K562 (cell line): ENCODE measurements around the gene MAML3. TPM values are rescaled to one million over a fixed set of nuclear protein-coding genes. Genes with fewer than 3 reads are reported as not detected.

Experiments
- ATAC-seq: fragments of 200-7000 bp; cut with Tn5 transposase; 3 replicates; pipeline ENCODE4 v1.9.1; 2020; ENCODE audit warnings: moderate library complexity
- BruUV-seq: library from RNA; stranded (reverse); fragments of 400-500 nt; replicated peaks from 2 replicates; lab custom pipeline; 2021; lab: Mats Ljungman, UMichigan
- CTCF ChIA-PET: fragments of 300-600 bp; formaldehyde crosslinking; extraction: SDS; loops from one replicate; lab custom pipeline; 2021; ENCODE audit warnings: low intra/inter-chr PET ratio; lab: Yijun Ruan, JAX
- POLR2A ChIA-PET: fragments of 300-600, 350-650 bp; sonication (Branson Sonifier 250); formaldehyde crosslinking; extraction: SDS; loops from one replicate; lab custom pipeline; 2021; ENCODE audit warnings: antibody characterized with exemption, inconsistent platforms; lab: Yijun Ruan, JAX
- DNase-seq, 4 experiments: peaks; one replicate each; pipeline versions ENCODE4 v3.0.0 to v3.0.0-alpha.2; 2011 to 2018; ENCODE audit warnings: low spot score in 3 of 4, mixed read lengths in 3 of 4; ENCODE audit errors: extremely low read depth in 1 of 4
- FAIRE-seq: peaks from 2 replicates; lab custom pipeline; 2011; peaks lifted over from hg19 to GRCh38; lab: Jason Lieb, UNC
- H2AFZ ChIP-seq: 2 replicates; pipeline ENCODE4 v1.6.0; 2011; ENCODE audit warnings: low read depth, low read length, control low read depth, inconsistent platforms
- H3K27ac ChIP-seq: fragments of 200-600 bp; 3 replicates; pipeline ENCODE4 v1.8.0; 2011; ENCODE audit warnings: low read depth, mild to moderate bottlenecking, control low read depth, inconsistent platforms, low read length, moderate library complexity, mixed read lengths; ENCODE audit errors: extremely low read depth
- H3K27me3 ChIP-seq, 2 experiments: fragments of 300-600 bp in 1 of 2; 2 replicates in 1 of 2; 3 replicates in 1 of 2; pipeline versions ENCODE4 v1.6.0 to v1.8.0; 2011; ENCODE audit warnings: inconsistent platforms in 2 of 2, low read length in 2 of 2, mild to moderate bottlenecking in 1 of 2, mixed read lengths in 1 of 2, moderate library complexity in 1 of 2; ENCODE audit not compliant: control insufficient read depth in 2 of 2, insufficient read depth in 2 of 2
- H3K36me3 ChIP-seq: fragments of 300-600 bp; 3 replicates; pipeline ENCODE4 v1.8.0; 2011; ENCODE audit warnings: mild to moderate bottlenecking, low read length, inconsistent platforms; ENCODE audit not compliant: control insufficient read depth, insufficient read depth
- H3K4me1 ChIP-seq, 2 experiments: fragments of 200-600 bp in 1 of 2; replicated peaks in 1 of 2; 2 replicates in 1 of 2; 3 replicates in 1 of 2; pipeline versions ENCODE4 v1.5.1 to v1.8.0; 2011; ENCODE audit warnings: inconsistent platforms in 2 of 2, low read length in 2 of 2, mild to moderate bottlenecking in 1 of 2, mixed read lengths in 1 of 2, moderate library complexity in 1 of 2; ENCODE audit not compliant: control insufficient read depth in 2 of 2, insufficient read depth in 2 of 2
- H3K4me2 ChIP-seq: 2 replicates; pipeline ENCODE4 v1.6.1; 2011; ENCODE audit warnings: low read length, control low read depth, inconsistent platforms, mixed read lengths; ENCODE audit not compliant: insufficient read depth
- H3K4me3 ChIP-seq: fragments of 200-600 bp; sonication (generic), shearing (Covaris generic); 2 replicates; pipeline ENCODE4 v1.5.1; 2016; ENCODE audit warnings: control low read depth, inconsistent platforms
- H3K79me2 ChIP-seq: fragments of 200-600 bp; 3 replicates; pipeline ENCODE4 v1.8.0; 2011; ENCODE audit warnings: low read length, inconsistent platforms; ENCODE audit not compliant: control insufficient read depth, insufficient read depth
- H3K9ac ChIP-seq, 2 experiments: 2 replicates each; pipeline versions ENCODE4 v1.6.0 to v1.6.1; 2011; ENCODE audit warnings: low read depth in 2 of 2, low read length in 2 of 2, control low read depth in 1 of 2, inconsistent platforms in 1 of 2, mild to moderate bottlenecking in 1 of 2, mixed read lengths in 1 of 2; ENCODE audit not compliant: insufficient read depth in 1 of 2
- H3K9me1 ChIP-seq: one replicate; pipeline ENCODE4 v1.6.0; 2011; ENCODE audit warnings: inconsistent platforms, mild to moderate bottlenecking, low read length, moderate library complexity; ENCODE audit not compliant: control insufficient read depth, insufficient read depth
- H3K9me3 ChIP-seq: replicated peaks from 2 replicates; pipeline ENCODE4 v1.5.1; 2011; ENCODE audit warnings: low read depth, low read length, inconsistent platforms; ENCODE audit not compliant: control insufficient read depth, insufficient read depth
- H4K20me1 ChIP-seq: replicated peaks from 2 replicates; pipeline ENCODE4 v1.6.1; 2011; ENCODE audit warnings: low read length, inconsistent platforms, mixed read lengths; ENCODE audit not compliant: control insufficient read depth, insufficient read depth
- BRCA1 ChIP-seq, 2 experiments: fragments of 450-650 bp in 1 of 2; sonication (generic) in 1 of 2; formaldehyde crosslinking in 1 of 2; IDR thresholded peaks; 2 replicates each; pipeline versions ENCODE4 v1.5.0 to v1.6.1; 2017 to 2020; ENCODE audit warnings: mild to moderate bottlenecking in 1 of 2, missing genetic modification reagents in 1 of 2
- CHCHD3 ChIP-seq: fragments of 250-450 bp; sonication (Bioruptor Pico); IDR thresholded peaks from 2 replicates; pipeline ENCODE4 v2.1.2; 2022; ENCODE audit warnings: mild to moderate bottlenecking
- ERF ChIP-seq: fragments of 450-650 bp; formaldehyde crosslinking; IDR thresholded peaks from 2 replicates; pipeline ENCODE4 v1.4.0; 2020; ENCODE audit warnings: mild to moderate bottlenecking, mixed read lengths
- FOSL1 ChIP-seq: fragments of 200-800 bp; sonication (Bioruptor generic); conservative IDR thresholded peaks from 2 replicates; pipeline ENCODE4 v1.6.1; 2016; ENCODE audit warnings: missing genetic modification characterization, missing compliant biosample characterization
- GATA2 ChIP-seq: sonication (generic); formaldehyde crosslinking; IDR thresholded peaks from 2 replicates; pipeline ENCODE4 v1.4.0; 2020; ENCODE audit warnings: mild to moderate bottlenecking, missing genetic modification reagents
- POLR3G ChIP-seq: IDR thresholded peaks from 2 replicates; pipeline ENCODE4 v1.6.1; 2011; ENCODE audit not compliant: insufficient read length, insufficient replicate concordance; ENCODE audit errors: extremely low read depth
- RFX1 ChIP-seq: fragments of 450-650 bp; IDR thresholded peaks from 2 replicates; pipeline ENCODE4 v1.6.1; 2016; ENCODE audit warnings: mild to moderate bottlenecking, moderate library complexity
- SETDB1 ChIP-seq: IDR thresholded peaks from one replicate; pipeline ENCODE4 v1.6.1; 2012; ENCODE audit warnings: low read length, control low read depth, inconsistent platforms
- SIN3B ChIP-seq: fragments of 450-650 bp; IDR thresholded peaks from 2 replicates; pipeline ENCODE4 v1.6.1; 2017; ENCODE audit warnings: low read depth, mild to moderate bottlenecking, moderate library complexity
- SMARCA5 ChIP-seq: fragments of 450-650 bp; IDR thresholded peaks from 2 replicates; pipeline ENCODE4 v1.6.1; 2016
- TRIM24 ChIP-seq, 2 experiments: fragments of 450-650 bp; IDR thresholded peaks; 2 replicates each; pipeline ENCODE4 v1.6.1; 2016
- ZNF316 ChIP-seq: fragments of 450-650 bp; IDR thresholded peaks from 2 replicates; pipeline ENCODE4 v1.6.1; 2016
- ZNF436 ChIP-seq: fragments of 250-450, 450-650 bp; sonication (Bioruptor Pico); formaldehyde crosslinking; IDR thresholded peaks from 2 replicates; pipeline ENCODE4 v1.7.0; 2020; ENCODE audit warnings: mild to moderate bottlenecking
- ZNF445 ChIP-seq: fragments of 250-450 bp; sonication (Bioruptor Pico); IDR thresholded peaks from 2 replicates; pipeline ENCODE4 v1.4.0; 2020; ENCODE audit warnings: low read depth, mild to moderate bottlenecking, moderate library complexity
- ZNF551 ChIP-seq: fragments of 250-450 bp; sonication (Bioruptor Pico); IDR thresholded peaks from 2 replicates; pipeline ENCODE4 v1.5.0; 2021; ENCODE audit warnings: mild to moderate bottlenecking, moderate library complexity
- ZNF778 ChIP-seq: fragments of 450-650 bp; formaldehyde crosslinking; IDR thresholded peaks from 2 replicates; pipeline ENCODE4 v1.4.0; 2020; ENCODE audit warnings: mild to moderate bottlenecking, moderate library complexity
- WGBS: fragments of 100-300 bp; shearing (Covaris generic); methylation state at CpG from one replicate; pipeline ENCODE4 v1.1.6; 2016; ENCODE audit warnings: low coverage, mixed read lengths; ENCODE audit not compliant: insufficient coverage; ENCODE audit errors: missing lambda C conversion rate; 5-methylcytosine and 5-hydroxymethylcytosine counted together
- in situ Hi-C: fragments of 300-500 bp; cut with MboI; formaldehyde crosslinking; loops from 4 replicates; pipeline ENCODE4 v1.15.0; 2018; ENCODE audit warnings: inconsistent platforms, mixed read lengths
- intact Hi-C: fragments of 100-400 bp; cut with micrococcal nuclease; formaldehyde crosslinking; loops from 2 replicates; pipeline ENCODE4 v1.14.2; 2022
- polyA plus RNA-seq, 8 experiments: library from polyadenylated mRNA; depleted of rRNA in 4 of 8; stranded (reverse) in 5 of 8; unstranded in 3 of 8; fragments of >200 nt; fragmentation: Nextera tagmentation in 2 of 8; fragmentation: Illumina TruSeq in 1 of 8; extraction: Ambion mirVana in 2 of 8; extraction: Trizol in 1 of 8; gene quantifications; 2 replicates each; pipeline versions ENCODE4 v1.2.1 to v1.2.3, GENCODE V29; 2011 to 2014; ENCODE audit warnings: inconsistent platforms in 1 of 8, missing spikeins in 1 of 8
- total RNA-seq, 7 experiments: library from RNA; depleted of rRNA in 6 of 7; stranded (reverse); fragments of >200 nt in 6 of 7; fragmentation: Illumina TruSeq in 2 of 7; extraction: Trizol in 2 of 7; gene quantifications; 2 replicates each; pipeline versions ENCODE4 v1.2.1 to v1.2.3, GENCODE V29; 2011 to 2021; ENCODE audit warnings: low replicate concordance in 1 of 7
- TF ChIP-seq, protein P1 (sequence below): fragments of 450-650 bp; IDR thresholded peaks from 2 replicates; pipeline ENCODE4 v1.6.1; 2016; ENCODE audit warnings: missing biosample characterization, missing genetic modification characterization
- TF ChIP-seq, protein P2 (sequence below): fragments of 450-650 bp; IDR thresholded peaks from 2 replicates; pipeline ENCODE4 v1.6.1; 2016; ENCODE audit warnings: antibody characterized with exemption

MAML3 gene
- total and polyA plus RNA-seq, 9 of the 15 experiments (the other 6 are each of a cell fraction or from before 2014, with no cell fraction given): 0.01 to 0.55 (median 0.25) TPM

DNA sequence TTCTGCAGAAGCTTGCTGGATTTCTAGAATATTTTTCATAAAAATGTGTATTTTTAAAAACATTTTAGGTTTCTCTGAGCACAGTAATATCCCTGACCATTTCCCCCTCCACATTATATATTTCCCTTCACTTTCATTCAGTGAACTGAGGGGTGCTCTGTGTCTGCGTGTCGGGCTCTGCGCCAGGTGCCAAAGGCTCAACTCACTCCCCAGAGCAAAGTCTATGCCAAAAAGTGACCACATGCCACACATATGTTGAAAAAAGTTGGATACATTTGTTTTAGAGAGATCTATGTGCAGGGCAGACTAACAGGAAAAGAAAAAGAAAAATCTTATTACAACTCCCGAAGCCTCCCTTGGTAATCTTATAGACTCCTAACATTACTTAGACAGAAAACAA is 254.6 kb downstream of the MAML3 start:
- no peaks in the 10 kb centered on the region for H4K20me1 ChIP-seq
- BruUV-seq: no TSS peak
- ChIA-PET POLR2A (no interaction called here), CTCF (no interaction called here)
- H3K27me3 ChIP-seq: peaks cover 9 to 13% of the 10 kb centered on the region in 2 experiments
- in situ Hi-C loops: no loop called here
- ATAC-seq (no peak), DNase-seq (no peak), FAIRE-seq (no peak)
- no peaks in the 10 kb centered on the region for H3K9me3 ChIP-seq
- H3K4me2 ChIP-seq: no peak overlapping the region
- no peak overlapping the region for H3K27ac ChIP-seq
- 0% methylated on average over 4 of the region's 4 CpGs for WGBS
- intact Hi-C loops: no loop called here
- H3K9me1 ChIP-seq: no peaks in the 10 kb centered on the region
- no peaks in the 10 kb centered on the region for H3K36me3 ChIP-seq
- no peaks in the 10 kb centered on the region for H3K79me2 ChIP-seq
- no peak overlapping the region for H3K4me3 ChIP-seq
- no peak for TF ChIP-seq RFX1
- no peak overlapping the region for H3K9ac ChIP-seq
- no peak overlapping the region for H2AFZ ChIP-seq
- no peaks in the 10 kb centered on the region for H3K4me1 ChIP-seq

DNA sequence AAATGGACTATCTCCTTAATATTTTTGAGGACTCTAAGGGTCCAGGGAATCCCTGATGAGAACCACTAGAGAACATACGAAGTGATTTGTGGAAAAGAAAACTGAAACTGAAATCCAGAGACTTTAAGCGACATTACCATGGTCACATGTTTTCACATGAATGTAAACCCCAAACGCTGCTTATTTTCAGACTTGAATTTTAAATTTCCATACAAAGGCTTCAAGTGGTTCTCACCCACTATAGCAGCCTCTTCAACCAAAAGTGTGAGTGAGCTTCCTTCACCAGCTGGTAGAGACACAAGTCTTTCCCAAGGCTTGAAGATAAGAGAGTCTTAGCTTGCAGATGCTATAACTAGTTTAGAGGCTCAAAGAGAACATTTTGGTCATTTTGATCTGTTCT is 255.7 kb downstream of the MAML3 start:
- Histone ChIP-seq H3K9ac (no peak overlapping the region), H3K4me2 (no peak overlapping the region), H3K27ac (no peak overlapping the region), H3K9me1 (no peaks in the 10 kb centered on the region), H4K20me1 (no peaks in the 10 kb centered on the region), H3K9me3 (no peaks in the 10 kb centered on the region), H3K27me3 (peaks cover 10 to 13% of the 10 kb centered on the region in 2 experiments; a peak in 4 of 5 replicates), H2AFZ (no peak overlapping the region), H3K4me3 (no peak overlapping the region), H3K4me1 (no peaks in the 10 kb centered on the region), H3K79me2 (no peaks in the 10 kb centered on the region), H3K36me3 (no peaks in the 10 kb centered on the region)
- TF ChIP-seq FOSL1 (no peak), TRIM24 (IDR thresholded peaks at IDR 0.05) (no peak), SIN3B (no peak), POLR3G (no peak), ZNF445 (CRISPR knock-in tag) (no peak), ZNF436 (no peak), BRCA1 (IDR thresholded peaks at IDR 0.05) (no peak), BRCA1 (CRISPR knock-in tag; IDR thresholded peaks at IDR 0.05) (no peak), ZNF316 (no peak), ZNF551 (CRISPR knock-in tag) (no peak), SMARCA5 (no peak), SETDB1 (no peak), ERF (no peak), ZNF778 (no peak), CHCHD3 (CRISPR knock-in tag) (no peak), GATA2 (CRISPR knock-in tag) (no peak)
- TF ChIP-seq, protein P1, sequence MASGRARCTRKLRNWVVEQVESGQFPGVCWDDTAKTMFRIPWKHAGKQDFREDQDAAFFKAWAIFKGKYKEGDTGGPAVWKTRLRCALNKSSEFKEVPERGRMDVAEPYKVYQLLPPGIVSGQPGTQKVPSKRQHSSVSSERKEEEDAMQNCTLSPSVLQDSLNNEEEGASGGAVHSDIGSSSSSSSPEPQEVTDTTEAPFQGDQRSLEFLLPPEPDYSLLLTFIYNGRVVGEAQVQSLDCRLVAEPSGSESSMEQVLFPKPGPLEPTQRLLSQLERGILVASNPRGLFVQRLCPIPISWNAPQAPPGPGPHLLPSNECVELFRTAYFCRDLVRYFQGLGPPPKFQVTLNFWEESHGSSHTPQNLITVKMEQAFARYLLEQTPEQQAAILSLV (tag): no peak
- TF ChIP-seq, protein P2, sequence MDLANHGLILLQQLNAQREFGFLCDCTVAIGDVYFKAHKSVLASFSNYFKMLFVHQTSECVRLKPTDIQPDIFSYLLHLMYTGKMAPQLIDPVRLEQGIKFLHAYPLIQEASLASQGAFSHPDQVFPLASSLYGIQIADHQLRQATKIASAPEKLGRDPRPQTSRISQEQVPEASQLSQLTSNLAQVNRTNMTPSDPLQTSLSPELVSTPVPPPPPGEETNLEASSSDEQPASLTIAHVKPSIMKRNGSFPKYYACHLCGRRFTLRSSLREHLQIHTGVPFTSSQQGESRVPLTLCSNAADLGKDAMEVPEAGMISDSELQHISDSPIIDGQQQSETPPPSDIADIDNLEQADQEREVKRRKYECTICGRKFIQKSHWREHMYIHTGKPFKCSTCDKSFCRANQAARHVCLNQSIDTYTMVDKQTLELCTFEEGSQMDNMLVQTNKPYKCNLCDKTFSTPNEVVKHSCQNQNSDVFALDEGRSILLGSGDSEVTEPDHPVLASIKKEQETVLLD: no peak
- 0% methylated on average over 3 of the region's 3 CpGs for WGBS
- in situ Hi-C loops (no loop called here), intact Hi-C loops (no loop called here)
- DNase-seq (no peak), ATAC-seq (no peak), FAIRE-seq (no peak)
- no TSS peak for BruUV-seq
- POLR2A ChIA-PET: no interaction called here
- CTCF ChIA-PET: no interaction called here
